Gastrocnemius medialis (tissue), 4 donors: Measurements from ENCODE around the gene NUDT8.

Experiments
- CTCF ChIP-seq, 5 experiments: fragments of 450-650 bp in 3 of 5; fragments of 200-600 bp in 2 of 5; sonication (generic) in 2 of 5; IDR thresholded peaks in 4 of 5; conservative IDR thresholded peaks in 1 of 5; 1 replicate in 4 of 5; 2 replicates in 1 of 5; pipeline ENCODE4 v1.5.1; 2016 to 2019; ENCODE audit warnings: antibody characterized with exemption in 5 of 5, mild to moderate bottlenecking in 3 of 5, moderate library complexity in 3 of 5
- POLR2A ChIP-seq, 2 donors: fragments of 450-650 bp; IDR thresholded peaks; one replicate each; pipeline ENCODE4 v1.6.1; 2017; ENCODE audit warnings: antibody characterized with exemption in 2 of 2, mild to moderate bottlenecking in 2 of 2, moderate library complexity in 2 of 2

DNA sequence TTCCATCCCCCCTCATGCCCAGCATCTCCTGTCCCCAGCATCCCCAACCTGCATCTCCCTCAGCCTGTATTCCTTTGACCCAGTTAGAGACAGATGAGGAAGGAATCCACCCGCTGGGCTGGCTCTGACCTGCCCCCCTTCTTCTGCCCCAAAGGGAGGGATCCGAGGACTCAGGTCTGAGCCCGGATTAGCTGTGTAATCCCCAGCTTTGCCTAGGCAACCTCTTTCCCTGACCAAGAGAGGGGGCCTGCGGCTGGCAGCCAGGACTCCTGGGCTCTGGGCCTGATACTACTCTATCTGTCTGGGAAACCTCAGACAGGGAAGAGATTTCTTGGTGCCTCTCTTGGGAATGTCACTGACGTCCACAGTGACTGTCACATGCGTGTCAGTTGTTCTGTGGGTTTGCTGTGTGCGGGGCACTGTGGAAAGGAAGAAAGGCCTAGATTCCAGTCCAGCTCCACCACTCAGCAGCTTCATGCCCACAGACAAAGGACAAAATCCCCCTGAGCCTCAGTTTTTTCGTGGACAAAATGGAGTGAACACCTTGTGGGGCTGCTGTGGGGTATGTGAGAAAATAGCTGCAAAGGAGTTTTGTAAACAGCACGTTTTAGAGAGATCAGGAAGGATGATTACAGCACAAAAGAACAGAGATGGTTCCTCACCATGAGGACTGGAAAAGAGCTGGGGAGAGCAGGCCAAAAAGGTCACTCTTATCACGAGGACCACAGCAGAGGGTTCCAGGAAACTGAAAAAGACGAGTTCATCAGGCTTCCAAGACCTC lies 24.3 kb downstream of the NUDT8 start:
- TF ChIP-seq CTCF (IDR thresholded peaks at IDR 0.05 in 4 of 5, conservative IDR thresholded peaks at IDR 0.05 in 1 of 5) (no peak), POLR2A (IDR thresholded peaks at IDR 0.05) (no peak)
